Measurements from ENCODE around the gene APRT. TPM values are rescaled to one million over a fixed set of nuclear protein-coding genes. Genes with fewer than 3 reads are reported as not detected.

Gene APRT
- total and polyA plus RNA-seq, 9 of the 15 experiments (the other 6 are each of a cell fraction or from before 2014, with no cell fraction given), result 41.7 to 409 (median 146) TPM

- Histone ChIP-seq H3K27me3 (ENCODE audit: control insufficient read depth in 2 of 2, insufficient read depth in 2 of 2, low read length in 2 of 2) (no peaks in the 10 kb centered on the region), H3K9ac (ENCODE audit: insufficient read depth in 1 of 2, low read depth in 2 of 2, low read length in 2 of 2) (peak overlapping the region in 1 of 2 experiments; percentile 35; a peak in 1 of 4 replicates), H2AFZ (ENCODE audit: low read depth, low read length) (no peak overlapping the region), H3K4me1 (replicated peaks in 1 of 2; ENCODE audit: control insufficient read depth in 2 of 2, insufficient read depth in 2 of 2, low read length in 2 of 2) (peaks cover 0 to 57% of the 10 kb centered on the region in 2 experiments; a peak in 2 of 5 replicates), H3K4me2 (ENCODE audit: insufficient read depth, low read length) (no peak overlapping the region), H3K9me1 (ENCODE audit: control insufficient read depth, insufficient read depth, low read length) (no peaks in the 10 kb centered on the region), H3K36me3 (ENCODE audit: control insufficient read depth, insufficient read depth, low read length) (no peaks in the 10 kb centered on the region), H3K27ac (ENCODE audit: extremely low read depth, low read depth, low read length) (no peak overlapping the region), H3K4me3 (no peak overlapping the region), H3K79me2 (ENCODE audit: control insufficient read depth, insufficient read depth, low read length) (no peaks in the 10 kb centered on the region), H3K9me3 (replicated peaks; ENCODE audit: control insufficient read depth, insufficient read depth, low read depth, low read length) (no peaks in the 10 kb centered on the region), H4K20me1 (replicated peaks; ENCODE audit: control insufficient read depth, insufficient read depth, low read length) (no peaks in the 10 kb centered on the region; the same call in 1 of the 2 replicates)
- intact Hi-C loops (cut with micrococcal nuclease) (no loop called here), in situ Hi-C loops (cut with MboI) (no loop called here)
- TF ChIP-seq ZNF408 (CRISPR knock-in tag; IDR thresholded peaks at IDR 0.05; ENCODE audit: low read depth), result no peak
- TF ChIP-seq NBN (IDR thresholded peaks at IDR 0.05; ENCODE audit: low read depth), result no peak
- TF ChIP-seq, protein P1, sequence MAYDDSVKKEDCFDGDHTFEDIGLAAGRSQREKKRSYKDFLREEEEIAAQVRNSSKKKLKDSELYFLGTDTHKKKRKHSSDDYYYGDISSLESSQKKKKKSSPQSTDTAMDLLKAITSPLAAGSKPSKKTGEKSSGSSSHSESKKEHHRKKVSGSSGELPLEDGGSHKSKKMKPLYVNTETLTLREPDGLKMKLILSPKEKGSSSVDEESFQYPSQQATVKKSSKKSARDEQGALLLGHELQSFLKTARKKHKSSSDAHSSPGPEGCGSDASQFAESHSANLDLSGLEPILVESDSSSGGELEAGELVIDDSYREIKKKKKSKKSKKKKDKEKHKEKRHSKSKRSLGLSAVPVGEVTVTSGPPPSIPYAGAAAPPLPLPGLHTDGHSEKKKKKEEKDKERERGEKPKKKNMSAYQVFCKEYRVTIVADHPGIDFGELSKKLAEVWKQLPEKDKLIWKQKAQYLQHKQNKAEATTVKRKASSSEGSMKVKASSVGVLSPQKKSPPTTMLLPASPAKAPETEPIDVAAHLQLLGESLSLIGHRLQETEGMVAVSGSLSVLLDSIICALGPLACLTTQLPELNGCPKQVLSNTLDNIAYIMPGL (CRISPR knock-in tag; IDR thresholded peaks at IDR 0.05), result no peak
- TF ChIP-seq KHSRP (IDR thresholded peaks at IDR 0.05), result no peak
- no peak for TF ChIP-seq L3MBTL2 (IDR thresholded peaks at IDR 0.05)
- TF ChIP-seq TOE1 (IDR thresholded peaks at IDR 0.05; ENCODE audit: borderline replicate concordance), result no peak
- TF ChIP-seq TOE1 (CRISPR knock-in tag; IDR thresholded peaks at IDR 0.05; ENCODE audit: borderline replicate concordance, low read depth), result no peak
- DNase-seq (ENCODE audit: extremely low read depth in 1 of 4, low spot score in 3 of 4), result no peak
- no peak for FAIRE-seq
- CTCF ChIA-PET (ENCODE audit: low intra/inter-chr PET ratio), result no interaction called here
- BruUV-seq (replicated peaks), result no TSS peak
- POLR2A ChIA-PET, result interaction anchor here (1.1 kb wide), 1 partner anchor 389 kb away, joined by 3 read pairs; the partner anchor contains the start of gene ZNF778
- ATAC-seq, result no peak
- 68% methylated on average over 12 of the region's 24 CpGs for WGBS (ENCODE audit: insufficient coverage, low coverage, missing lambda C conversion rate)
These were observed 17.0 kb upstream of the APRT start for GRCh38 chr16:88828711-88829110.
